Astrocyte of the cerebellum (primary cell): Measurements from ENCODE around the gene PCSK5.
"Not testable (repeated sequence)": the region's sequence is repeated elsewhere in the genome, so short reads cannot be mapped to it uniquely, and the experiment has no call there.

Experiments used
- DNase-seq: peaks from one replicate; pipeline ENCODE4 v3.0.0-alpha.2; 2011; ENCODE audit warnings: low read depth
- H3K4me3 ChIP-seq: 2 replicates; pipeline ENCODE4 v1.5.1; 2011; ENCODE audit warnings: mild to moderate bottlenecking, low read depth, low read length, moderate library complexity
- CTCF ChIP-seq: IDR thresholded peaks from 2 replicates; pipeline ENCODE4 v1.5.1; 2012; ENCODE audit warnings: low read length, low read depth, moderate library complexity, mild to moderate bottlenecking; ENCODE audit errors: missing control alignments
- in situ Hi-C: cut with HindIII; loops from 2 replicates; pipeline ENCODE4 v1.10.0; 2017; ENCODE audit warnings: low sequenced_read_pairs

Gene PCSK5

GRCh38 chr9:76307047-76307446 lies 416.6 kb downstream of the PCSK5 start:
- H3K4me3 ChIP-seq, in situ Hi-C loops: not testable (repeated sequence)
- peak; percentile 19 for TF ChIP-seq CTCF

GRCh38 chr9:76310577-76310976 lies 420.1 kb downstream of the PCSK5 start:
- no peak for TF ChIP-seq CTCF
- in situ Hi-C loops: no loop called here

More at GRCh38 chr9:76307047-76307446, 416.6 kb downstream of the PCSK5 start:
- DNase-seq: not testable (repeated sequence)

GRCh38 chr9:76310991-76311390 lies 420.5 kb downstream of the PCSK5 start:
- H3K4me3 ChIP-seq: no peak overlapping the region
- no peak for DNase-seq
- no peak for TF ChIP-seq CTCF
- in situ Hi-C loops: no loop called here

More at GRCh38 chr9:76310577-76310976, 420.1 kb downstream of the PCSK5 start:
- H3K4me3 ChIP-seq: no peak overlapping the region
- DNase-seq: no peak

GRCh38 chr9:76311537-76311936 lies 421.1 kb downstream of the PCSK5 start:
- H3K4me3 ChIP-seq: no peak overlapping the region
- TF ChIP-seq CTCF: no peak
- no peak for DNase-seq
- in situ Hi-C loops: no loop called here

- no peak overlapping the region for H3K4me3 ChIP-seq
- no peak for DNase-seq
- no peak for TF ChIP-seq CTCF
- in situ Hi-C loops: no loop called here
These were observed 423.3 kb downstream of the PCSK5 start for GRCh38 chr9:76313771-76314170.

- TF ChIP-seq CTCF: no peak
These were observed 423.8 kb downstream of the PCSK5 start for GRCh38 chr9:76314321-76314720.

GRCh38 chr9:76316069-76316468 lies 425.6 kb downstream of the PCSK5 start:
- TF ChIP-seq CTCF: no peak
- H3K4me3 ChIP-seq: no peak overlapping the region
- DNase-seq: no peak
- in situ Hi-C loops: no loop called here

More at GRCh38 chr9:76314321-76314720, 423.8 kb downstream of the PCSK5 start:
- no peak for DNase-seq
- H3K4me3 ChIP-seq: no peak overlapping the region
- in situ Hi-C loops: no loop called here

GRCh38 chr9:76319466-76319865 lies 429.0 kb downstream of the PCSK5 start:
- H3K4me3 ChIP-seq, in situ Hi-C loops, DNase-seq: not testable (repeated sequence)
